Hematopoietic multipotent progenitor cell (in vitro differentiated cells): ENCODE data around the gene DCUN1D5. TPM values are rescaled to one million over a fixed set of nuclear protein-coding genes. Genes with fewer than 3 reads are reported as not detected.
"Not testable (repeated sequence)": the region's sequence is repeated elsewhere in the genome, so short reads cannot be mapped to it uniquely, and the experiment has no call there.

Experiments
- DNase-seq, 3 donors: peaks; one replicate each; pipeline ENCODE4 v3.0.0-alpha.2; 2011 to 2015; ENCODE audit warnings: low read depth in 2 of 3, low spot score in 2 of 3
- total RNA-seq: library from RNA; depleted of rRNA; stranded (reverse); fragments of >200 nt; gene quantifications from one replicate; pipeline ENCODE4 v1.2.3, GENCODE V29; 2012

Gene DCUN1D5
- total RNA-seq, 1 donor = 25.6 TPM

DNA sequence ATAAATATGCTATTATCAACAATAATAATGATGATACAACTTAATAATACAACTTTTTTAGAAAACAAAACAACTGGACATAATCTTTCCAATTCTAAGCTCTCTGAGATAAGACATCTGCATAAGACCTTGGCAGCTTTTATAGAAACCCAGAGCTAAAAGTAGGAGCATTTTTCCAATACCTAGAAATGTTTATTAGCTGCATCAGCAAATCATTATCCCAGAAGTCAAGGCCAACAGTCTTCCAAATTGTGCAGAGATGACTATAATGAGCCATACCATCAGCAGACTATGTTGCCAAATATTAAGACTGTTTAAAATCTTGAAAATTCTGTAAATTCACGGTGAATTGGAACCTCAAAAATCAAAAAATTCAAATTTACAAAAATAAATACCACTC is 30.3 kb downstream of the DCUN1D5 start:
- no peak for DNase-seq

DNA sequence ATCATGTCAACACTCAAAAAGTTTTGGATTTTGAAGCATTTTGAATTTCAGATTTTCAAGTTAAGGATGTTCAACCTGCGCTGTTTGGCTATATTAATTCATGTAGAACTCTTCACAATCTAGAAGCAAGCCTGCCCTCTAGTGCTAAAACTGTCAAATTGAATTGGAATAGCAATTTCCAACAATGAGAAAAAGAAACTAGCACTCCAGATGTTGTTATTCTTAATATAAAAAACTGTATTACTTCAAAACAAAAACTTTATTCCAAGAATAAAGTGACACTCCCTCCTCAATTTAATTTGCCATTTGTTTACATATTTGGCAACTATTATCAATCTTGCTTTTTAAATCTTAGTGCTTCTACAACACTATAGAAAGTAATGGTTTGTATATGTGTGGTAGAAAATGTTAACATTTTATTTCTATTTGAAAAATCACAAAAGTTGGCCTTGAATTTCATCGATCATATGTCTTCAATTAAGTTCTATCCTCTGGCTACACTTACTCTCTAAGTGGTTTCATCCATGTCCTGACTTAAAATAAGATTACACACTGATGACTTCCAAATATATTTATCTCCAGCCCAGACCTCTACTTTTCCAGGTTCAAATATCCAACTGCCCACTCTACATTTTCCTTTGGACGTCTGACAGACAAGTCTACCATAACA is 36.6 kb downstream of the DCUN1D5 start:
- DNase-seq = peak in 2 of 3 donors; percentile 18 to 64

DNA sequence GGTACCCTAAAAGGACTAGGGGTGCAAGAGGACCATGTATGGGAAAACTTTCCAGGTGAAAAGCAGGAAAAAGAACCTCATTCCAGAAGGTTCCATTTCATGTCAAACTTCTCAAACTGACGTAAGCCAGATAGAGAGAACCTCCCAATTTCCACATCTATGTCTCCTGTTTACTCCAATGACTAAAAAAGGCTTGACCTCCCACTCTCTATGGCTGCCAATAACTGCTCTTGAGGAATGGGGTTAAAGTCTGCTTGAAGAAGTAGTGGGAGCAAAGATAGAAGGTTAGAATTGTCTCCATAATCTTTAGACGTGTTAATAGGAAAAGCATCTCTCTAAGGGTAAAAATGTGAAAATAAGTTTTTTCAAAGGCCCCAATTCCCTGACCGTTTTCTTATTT is 38.0 kb downstream of the DCUN1D5 start:
- DNase-seq = no peak

DNA sequence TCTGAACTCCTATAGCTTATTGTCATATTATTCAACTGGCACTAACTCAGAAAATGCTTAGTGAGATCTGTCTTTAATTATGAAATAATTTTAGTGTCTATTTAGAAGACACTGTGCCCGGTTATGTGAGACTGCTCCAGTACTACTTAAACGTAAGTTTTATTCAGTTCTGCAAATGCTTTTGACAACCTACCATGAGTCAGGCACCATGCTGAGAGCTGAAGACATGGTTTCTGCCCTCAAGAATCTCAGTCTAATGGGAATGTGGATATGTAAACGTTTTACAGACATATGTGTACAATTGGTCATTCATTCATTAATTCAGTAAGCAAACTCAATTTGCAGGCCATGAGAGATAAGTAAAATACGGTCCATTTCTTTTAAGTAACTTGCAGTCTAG is 40.0 kb downstream of the DCUN1D5 start:
- no peak for DNase-seq

DNA sequence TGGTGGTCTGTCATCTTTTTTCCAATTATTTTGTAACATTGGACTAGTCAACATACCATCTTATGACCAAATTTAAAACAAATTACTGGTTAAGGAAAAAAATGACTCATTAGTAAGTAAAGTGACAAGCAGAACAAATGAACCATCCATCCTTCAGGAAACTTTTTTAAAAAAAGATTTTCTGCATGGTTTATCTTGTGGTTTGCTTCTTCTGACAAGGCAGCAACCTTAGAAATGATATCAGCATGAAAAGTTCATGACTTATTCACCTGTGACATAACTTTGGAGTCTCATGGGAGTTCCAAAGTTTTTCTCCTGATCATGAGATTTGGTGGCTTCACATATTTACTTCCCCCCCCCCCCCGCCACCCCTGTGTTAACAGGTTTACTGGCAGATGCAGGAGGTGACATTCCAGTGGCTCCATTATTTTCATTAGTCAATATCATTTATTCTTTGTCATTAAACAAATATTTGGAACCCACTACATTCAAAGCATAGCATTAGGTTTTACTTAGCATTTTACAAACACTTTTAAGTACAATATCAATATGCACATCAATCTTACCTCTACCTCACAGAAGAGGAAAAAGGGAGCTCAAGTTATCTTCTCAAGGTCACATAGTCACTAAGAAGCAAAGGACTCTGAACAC is 40.7 kb downstream of the DCUN1D5 start:
- DNase-seq = no peak

DNA sequence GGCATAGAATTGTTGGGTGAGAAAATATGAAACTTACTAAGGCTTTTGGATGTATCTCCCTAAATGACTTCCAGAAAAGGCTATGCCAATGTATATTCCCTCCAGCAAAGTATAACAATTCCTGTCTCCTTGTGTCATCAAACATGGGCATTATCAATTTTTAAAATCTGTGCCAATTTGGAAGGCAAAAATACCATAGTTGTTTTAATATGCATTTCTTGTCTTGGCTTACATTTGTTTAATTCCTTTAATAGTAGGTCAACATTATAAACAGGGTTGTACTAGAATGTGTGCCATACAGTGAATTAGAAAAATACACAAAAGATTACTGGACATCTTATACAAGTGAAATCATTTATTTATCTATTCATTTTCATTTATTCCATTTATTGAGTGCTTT is 41.6 kb downstream of the DCUN1D5 start:
- DNase-seq = no peak

DNA sequence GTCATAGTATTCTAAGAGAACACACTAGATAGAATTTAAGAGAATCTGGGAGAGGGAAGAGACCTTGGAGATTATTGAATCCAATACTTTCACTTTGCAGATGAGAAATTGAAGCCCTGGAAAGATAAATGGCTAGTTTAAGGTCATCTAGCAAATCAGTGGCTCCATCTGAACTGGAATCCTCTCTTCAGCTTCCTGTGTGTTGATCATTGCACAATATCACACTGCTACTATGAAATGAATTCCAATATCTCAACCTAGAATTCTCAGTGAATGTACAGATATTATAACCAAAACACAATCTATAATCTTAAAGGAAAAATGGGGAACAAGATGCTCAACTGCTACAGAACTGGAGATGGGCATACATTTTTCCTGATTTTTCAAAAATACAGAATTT is 44.1 kb downstream of the DCUN1D5 start:
- no peak for DNase-seq

DNA sequence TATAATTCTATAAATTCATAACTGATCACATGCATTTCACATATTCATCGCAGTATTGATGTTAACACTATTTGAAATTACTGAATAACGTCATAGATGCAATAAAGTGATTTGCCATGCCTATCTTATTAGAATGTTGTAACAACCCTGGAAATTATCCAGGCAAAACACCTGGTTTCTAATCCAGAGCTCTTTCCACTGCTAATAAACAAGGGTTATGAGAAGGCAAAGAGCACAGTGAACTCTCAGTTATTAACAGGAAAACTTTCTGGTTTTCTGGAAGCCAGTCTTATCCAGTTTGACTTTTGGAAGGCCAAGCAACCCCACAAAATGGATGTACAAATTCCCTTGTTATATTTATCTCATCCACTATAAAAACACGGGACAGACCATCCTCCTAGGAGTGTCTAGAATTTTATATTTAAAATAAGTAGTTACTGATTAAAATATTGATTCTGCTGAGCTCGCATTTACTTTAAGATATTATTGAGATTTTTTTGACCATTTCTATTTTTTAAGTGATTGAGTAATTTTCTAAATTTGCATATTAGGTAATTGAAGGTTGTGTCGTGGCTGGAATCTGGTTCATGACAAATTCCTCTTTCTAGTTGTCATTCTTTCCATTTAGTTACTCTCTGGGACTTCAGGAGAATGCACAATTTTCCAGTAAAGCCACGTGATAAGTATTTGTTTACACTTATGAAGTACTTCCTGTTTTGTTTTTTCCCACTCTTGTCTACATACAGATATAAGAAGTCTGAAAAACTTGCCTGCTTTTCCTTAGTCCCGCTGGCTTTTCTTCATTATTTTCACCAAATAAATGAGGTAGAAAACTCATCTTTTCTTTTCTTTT is 47.9 kb downstream of the DCUN1D5 start:
- DNase-seq = no peak

DNA sequence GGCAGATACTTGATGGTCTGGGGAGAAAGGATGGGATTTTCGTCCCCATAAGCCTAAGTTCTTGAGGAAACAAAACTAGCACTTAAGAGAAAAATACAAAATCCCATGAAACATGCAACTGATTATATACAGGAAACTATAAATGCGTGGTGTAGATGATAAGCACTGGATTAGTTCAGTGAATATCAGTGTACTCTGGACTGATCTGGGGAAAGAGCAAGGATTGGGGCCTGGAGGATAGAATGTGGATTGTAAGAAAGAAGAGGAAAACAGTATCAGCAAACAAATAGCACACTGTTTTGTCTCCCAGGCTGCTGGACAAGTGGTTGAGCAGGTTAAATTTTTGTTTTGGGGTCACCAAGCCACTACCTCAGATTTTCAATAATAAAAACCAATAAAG is 49.8 kb downstream of the DCUN1D5 start:
- DNase-seq = no peak

DNA sequence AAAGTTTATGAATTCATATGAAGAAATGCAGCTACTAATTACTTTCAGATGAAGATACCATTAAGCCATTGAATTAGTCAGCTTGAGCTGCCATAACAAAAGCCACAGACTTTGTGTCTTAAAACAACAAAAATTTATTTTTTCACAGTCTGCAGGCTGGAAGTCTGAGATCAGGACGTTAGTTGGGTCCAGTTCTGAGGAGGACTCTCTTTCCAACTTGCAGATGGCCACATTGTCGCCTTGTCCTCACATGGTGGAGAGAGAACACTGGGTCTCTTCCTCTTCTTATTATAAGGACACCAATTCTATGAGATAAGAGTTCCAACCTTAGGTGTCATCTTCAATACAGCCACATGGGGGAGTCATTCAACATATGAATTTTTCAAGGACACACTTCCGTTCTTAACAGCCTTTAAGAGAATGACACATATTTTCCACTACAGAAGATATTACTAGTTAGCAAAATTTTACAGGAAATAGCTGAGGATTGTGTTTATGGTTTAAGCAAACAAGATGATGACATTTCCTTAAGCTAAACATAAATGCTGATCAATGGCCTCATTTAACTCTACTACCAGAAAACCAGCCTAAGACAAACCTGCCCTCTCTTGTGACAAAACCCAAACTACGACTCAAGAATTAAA is 56.0 kb downstream of the DCUN1D5 start:
- peak; percentile 13 to 89 (median 76) for DNase-seq

DNA sequence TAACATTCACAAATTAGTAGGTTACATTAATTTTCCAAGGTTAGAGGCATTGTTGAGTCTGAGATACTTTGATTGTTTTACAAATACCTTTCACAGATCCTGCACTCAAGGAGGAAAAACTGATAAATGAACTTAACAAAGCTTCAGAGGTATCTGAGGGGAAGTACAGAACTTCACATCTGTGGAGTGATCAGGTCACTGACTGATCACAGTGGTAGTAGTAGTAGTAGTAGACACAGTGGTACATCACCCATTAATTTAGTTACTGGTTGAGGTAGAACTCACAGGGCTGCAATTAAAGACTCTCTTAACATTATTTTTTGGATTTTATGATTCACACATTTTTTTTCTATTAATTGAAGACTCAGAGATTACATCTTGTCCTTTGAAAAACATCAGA is 56.7 kb downstream of the DCUN1D5 start:
- DNase-seq = no peak

DNA sequence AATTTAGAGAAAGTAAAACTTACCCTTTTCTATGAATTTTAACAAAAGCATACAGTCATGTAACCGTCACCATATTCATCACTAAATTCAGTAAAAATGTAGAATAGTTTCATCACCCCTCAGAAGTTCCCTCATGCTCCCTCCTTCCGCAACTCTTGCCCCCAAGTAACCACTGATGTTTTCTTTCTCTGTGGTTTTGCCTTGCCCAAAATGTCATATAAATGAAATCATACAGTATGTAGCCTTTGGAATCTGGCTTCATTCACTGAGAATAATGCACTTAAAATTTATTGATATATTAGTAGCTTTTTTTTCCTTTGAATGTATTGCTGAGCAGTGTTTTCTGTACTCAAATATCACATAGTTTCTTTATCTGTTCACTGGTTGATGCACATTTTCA is 60.1 kb downstream of the DCUN1D5 start:
- no peak for DNase-seq

DNA sequence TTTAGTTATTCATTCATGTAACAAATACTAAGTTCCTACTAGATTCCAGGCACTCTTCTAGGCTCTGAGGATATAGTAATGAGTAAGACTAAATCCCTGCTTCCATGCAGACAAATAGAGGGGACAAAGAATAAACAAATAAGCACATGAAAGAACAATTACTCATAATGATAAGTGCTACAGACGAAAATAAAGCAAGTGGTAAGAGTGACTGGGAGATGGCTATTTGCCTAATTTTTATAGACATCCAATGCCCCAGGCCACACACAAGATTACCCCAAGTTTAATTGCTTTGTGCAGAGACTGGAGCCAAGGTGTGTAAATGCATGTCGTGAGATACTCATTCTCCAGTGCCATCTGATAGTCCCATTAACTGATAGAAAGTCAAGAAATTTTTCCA is 62.6 kb downstream of the DCUN1D5 start:
- no peak for DNase-seq

DNA sequence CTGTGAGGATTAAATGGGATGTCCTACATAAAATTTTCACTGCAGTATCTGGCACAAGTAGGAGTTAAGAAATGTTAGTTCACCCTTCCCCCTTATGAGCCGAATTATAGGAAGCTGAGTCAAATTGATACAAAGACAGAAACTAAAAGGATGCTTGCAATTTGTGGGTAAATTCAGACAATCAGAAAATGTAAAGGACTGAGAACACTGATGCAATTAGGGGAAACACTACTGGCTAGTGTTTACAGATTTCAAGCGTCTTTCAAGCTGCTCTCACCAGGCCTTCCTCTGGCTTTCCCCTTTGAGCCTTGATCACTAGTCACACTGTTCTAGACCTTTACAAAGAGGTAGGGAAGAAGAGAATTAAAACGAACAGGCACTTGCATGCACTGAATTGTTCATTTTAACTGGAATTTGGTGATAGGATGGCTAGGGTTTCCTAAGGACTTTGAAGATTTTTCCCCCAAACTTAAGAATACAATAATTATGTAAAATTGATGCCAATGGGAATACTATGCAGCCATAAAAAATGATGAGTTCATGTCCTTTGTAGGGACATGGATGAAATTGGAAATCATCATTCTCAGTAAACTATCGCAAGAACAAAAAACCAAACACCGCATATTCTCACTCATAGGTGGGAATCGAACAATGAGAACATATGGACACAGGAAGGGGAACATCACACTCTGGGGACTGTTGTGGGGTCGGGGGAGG is 63.5 kb downstream of the DCUN1D5 start:
- not testable (repeated sequence) for DNase-seq

DNA sequence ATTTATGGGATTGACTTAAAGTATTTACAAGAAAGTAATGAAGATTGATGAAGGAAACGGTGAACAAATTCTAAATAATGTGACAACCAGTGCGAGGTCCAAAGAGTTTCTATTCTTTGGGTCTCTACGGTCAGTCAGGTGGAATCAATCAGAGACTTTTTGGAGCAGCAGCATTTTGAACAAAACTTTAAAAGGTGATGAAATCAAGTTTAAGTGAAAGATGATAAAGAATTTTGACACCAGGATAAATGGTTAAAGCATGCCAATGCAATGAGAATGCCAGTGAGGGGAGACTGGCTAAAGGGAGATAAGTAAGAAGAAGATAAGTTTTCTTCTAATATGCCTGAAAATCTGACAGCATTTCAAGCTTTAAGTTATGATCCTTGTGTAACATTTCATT is 67.9 kb downstream of the DCUN1D5 start:
- no peak for DNase-seq

DNA sequence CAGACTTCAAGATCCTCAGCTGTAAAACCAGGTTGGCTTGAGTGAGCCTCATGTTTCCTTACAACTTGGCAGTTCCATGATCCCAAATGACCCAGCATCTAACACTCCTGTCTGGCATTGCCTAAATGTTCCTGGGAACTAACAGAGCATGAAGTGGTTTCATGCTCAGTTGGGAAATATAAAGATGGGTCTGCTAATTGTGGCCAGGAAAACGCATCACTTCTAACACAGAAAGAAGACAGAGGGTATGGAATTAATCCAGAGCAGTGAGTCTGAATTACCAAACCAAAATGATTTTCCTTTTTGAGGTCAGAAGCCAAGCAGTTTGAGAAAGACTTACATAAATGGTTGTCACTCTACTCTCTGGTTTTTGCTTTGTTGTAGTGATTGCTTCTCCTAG is 75.9 kb downstream of the DCUN1D5 start:
- DNase-seq = no peak

DNA sequence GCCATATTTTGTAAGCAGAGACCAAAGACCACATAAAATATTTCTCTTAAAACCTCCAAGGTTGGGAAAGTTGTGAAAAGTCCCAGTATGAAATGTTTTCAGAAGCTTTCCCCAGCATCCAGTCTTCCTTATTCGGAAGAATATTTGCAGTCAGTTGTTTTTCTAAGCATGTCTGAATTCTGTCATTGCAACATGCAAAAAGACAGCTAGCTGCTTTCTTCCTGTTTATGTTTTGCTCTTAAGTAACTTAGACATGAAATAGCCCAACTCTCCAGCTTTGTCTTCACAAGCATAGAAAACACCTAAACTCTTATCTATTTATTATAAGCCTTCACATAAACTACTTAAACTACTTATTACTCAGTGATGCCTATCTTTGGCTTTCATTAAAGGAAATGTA is 78.5 kb downstream of the DCUN1D5 start:
- DNase-seq = no peak
